Activated naive CD8-positive, alpha-beta T cell treated with anti-CD3 and anti-CD28 coated beads, Interleukin-2, amount 10 ng/mL, durations not matched to agents 7 days and 5 days (primary cell): ENCODE measurements around the gene SFT2D1. TPM values are rescaled to one million over a fixed set of nuclear protein-coding genes. Genes with fewer than 3 reads are reported as not detected.
A peak's percentile ranks its signal among the peaks of the same experiment; 100 is the strongest.

Experiments
- ATAC-seq: fragments of 150-1000 bp; cut with Tn5 transposase; one replicate; pipeline ENCODE4 v1.10.0; 2021; ENCODE audit warnings: low read depth, moderate library complexity
- POLR2A ChIA-PET: fragments of 350-600 bp; sonication (Branson Sonifier 250); formaldehyde crosslinking; loops from one replicate; lab custom pipeline; 2021; ENCODE audit warnings: antibody characterized with exemption; lab: Charles Lee
- DNase-seq: peaks from one replicate; pipeline ENCODE4 v3.0.0; 2021
- H3K27ac Mint-ChIP-seq: one replicate; pipeline ENCODE4 v1.8.0; 2022; ENCODE audit warnings: mild to moderate bottlenecking, mixed read lengths
- H3K27me3 Mint-ChIP-seq: one replicate; pipeline ENCODE4 v1.8.0; 2022; ENCODE audit warnings: mild to moderate bottlenecking, moderate library complexity, mixed read lengths
- H3K36me3 Mint-ChIP-seq: one replicate; pipeline ENCODE4 v1.8.0; 2021; ENCODE audit warnings: mild to moderate bottlenecking, mixed read lengths
- H3K4me1 Mint-ChIP-seq: one replicate; pipeline ENCODE4 v1.8.0; 2021; ENCODE audit warnings: mixed read lengths
- H3K4me3 Mint-ChIP-seq: one replicate; pipeline ENCODE4 v1.8.0; 2022; ENCODE audit warnings: mild to moderate bottlenecking, moderate library complexity, mixed read lengths
- H3K9me3 Mint-ChIP-seq: one replicate; pipeline ENCODE4 v1.8.0; 2021; ENCODE audit warnings: mixed read lengths
- total RNA-seq, 2 experiments: library from RNA; stranded (reverse); gene quantifications; one replicate each; pipeline ENCODE4 v1.2.3, GENCODE V29; 2021

Gene SFT2D1
- total RNA-seq, 2 experiments from 2014 or later, result 37.0 to 37.2 TPM

- Mint-ChIP-seq H3K36me3 (no peaks in the 10 kb centered on the region), H3K4me1 (no peaks in the 10 kb centered on the region), H3K4me3 (no peak overlapping the region), H3K27me3 (peaks cover 8% of the 10 kb centered on the region), H3K27ac (no peak overlapping the region), H3K9me3 (no peaks in the 10 kb centered on the region)
- ATAC-seq (no peak), DNase-seq (no peak)
- POLR2A ChIA-PET, result no interaction called here
These were observed 57.7 kb downstream of the SFT2D1 start for GRCh38 chr6:166284640-166285039.

GRCh38 chr6:166282394-166283032 lies 59.8 kb downstream of the SFT2D1 start:
- H3K9me3 Mint-ChIP-seq, result no peaks in the 10 kb centered on the region
- no peaks in the 10 kb centered on the region for H3K36me3 Mint-ChIP-seq
- ATAC-seq (no peak), DNase-seq (no peak)
- no peak overlapping the region for H3K4me3 Mint-ChIP-seq
- no peaks in the 10 kb centered on the region for H3K4me1 Mint-ChIP-seq
- H3K27ac Mint-ChIP-seq, result no peak overlapping the region
- peaks cover 8% of the 10 kb centered on the region for H3K27me3 Mint-ChIP-seq
- POLR2A ChIA-PET, result interaction anchor here (0.5 kb wide), 1 partner anchor 98 kb away, joined by 3 read pairs; no protein-coding TSS in a partner anchor

- POLR2A ChIA-PET, result no interaction called here
- Mint-ChIP-seq H3K4me1 (peaks cover under 1% of the 10 kb centered on the region), H3K36me3 (no peaks in the 10 kb centered on the region), H3K27me3 (peaks cover 6% of the 10 kb centered on the region), H3K27ac (no peak overlapping the region), H3K4me3 (no peak overlapping the region), H3K9me3 (no peaks in the 10 kb centered on the region)
- ATAC-seq, result no peak
- no peak for DNase-seq
These were observed 61.2 kb downstream of the SFT2D1 start for GRCh38 chr6:166281104-166281503.

GRCh38 chr6:166279393-166279679 lies 63.0 kb downstream of the SFT2D1 start:
- peaks cover 4% of the 10 kb centered on the region for H3K4me1 Mint-ChIP-seq
- no peak overlapping the region for H3K4me3 Mint-ChIP-seq
- H3K27me3 Mint-ChIP-seq, result peaks cover 3% of the 10 kb centered on the region
- no peaks in the 10 kb centered on the region for H3K9me3 Mint-ChIP-seq
- no peak overlapping the region for H3K27ac Mint-ChIP-seq
- H3K36me3 Mint-ChIP-seq, result no peaks in the 10 kb centered on the region
- DNase-seq (no peak), ATAC-seq (no peak)
- POLR2A ChIA-PET, result interaction anchor here (0.6 kb wide), 1 partner anchor 102 kb away, joined by 3 read pairs; no protein-coding TSS in a partner anchor

GRCh38 chr6:166278579-166279392 lies 63.6 kb downstream of the SFT2D1 start:
- Mint-ChIP-seq H3K27ac (no peak overlapping the region), H3K4me1 (peaks cover 4% of the 10 kb centered on the region), H3K27me3 (peaks cover 4% of the 10 kb centered on the region), H3K4me3 (no peak overlapping the region), H3K36me3 (no peaks in the 10 kb centered on the region), H3K9me3 (no peaks in the 10 kb centered on the region)
- ATAC-seq (no peak), DNase-seq (no peak)
- POLR2A ChIA-PET, result no interaction called here

- no peak overlapping the region for H3K4me3 Mint-ChIP-seq
- DNase-seq, result no peak
- H3K4me1 Mint-ChIP-seq, result peaks cover 4% of the 10 kb centered on the region
- H3K36me3 Mint-ChIP-seq, result no peaks in the 10 kb centered on the region
- H3K9me3 Mint-ChIP-seq, result no peaks in the 10 kb centered on the region
- H3K27me3 Mint-ChIP-seq, result peaks cover 7% of the 10 kb centered on the region
- POLR2A ChIA-PET, result no interaction called here
- no peak for ATAC-seq
- H3K27ac Mint-ChIP-seq, result no peak overlapping the region
These were observed 64.3 kb downstream of the SFT2D1 start for GRCh38 chr6:166277892-166278578.

GRCh38 chr6:166277018-166277417 lies 65.3 kb downstream of the SFT2D1 start:
- Mint-ChIP-seq H3K4me1 (peaks cover 4% of the 10 kb centered on the region), H3K9me3 (no peaks in the 10 kb centered on the region), H3K27ac (no peak overlapping the region), H3K4me3 (no peak overlapping the region), H3K36me3 (no peaks in the 10 kb centered on the region), H3K27me3 (peaks cover 7% of the 10 kb centered on the region)
- POLR2A ChIA-PET, result no interaction called here
- DNase-seq (no peak), ATAC-seq (no peak)

- Mint-ChIP-seq H3K4me1 (peaks cover 4% of the 10 kb centered on the region), H3K36me3 (no peaks in the 10 kb centered on the region), H3K27ac (peak overlapping the region; percentile 62), H3K27me3 (peaks cover 4% of the 10 kb centered on the region), H3K4me3 (no peak overlapping the region), H3K9me3 (no peaks in the 10 kb centered on the region)
- POLR2A ChIA-PET, result no interaction called here
- ATAC-seq (peak; percentile 92), DNase-seq (peak; percentile 93)
These were observed 66.6 kb downstream of the SFT2D1 start for GRCh38 chr6:166275714-166276166.

GRCh38 chr6:166274739-166275370 lies 67.5 kb downstream of the SFT2D1 start:
- Mint-ChIP-seq H3K4me3 (no peak overlapping the region), H3K27ac (no peak overlapping the region), H3K9me3 (no peaks in the 10 kb centered on the region), H3K36me3 (no peaks in the 10 kb centered on the region), H3K4me1 (peaks cover 4% of the 10 kb centered on the region), H3K27me3 (peaks cover 4% of the 10 kb centered on the region)
- POLR2A ChIA-PET, result no interaction called here
- ATAC-seq (no peak), DNase-seq (no peak)

GRCh38 chr6:166274163-166274562 lies 68.2 kb downstream of the SFT2D1 start:
- no peak for DNase-seq
- Mint-ChIP-seq H3K27me3 (peaks cover 4% of the 10 kb centered on the region), H3K9me3 (no peaks in the 10 kb centered on the region), H3K4me1 (peaks cover 4% of the 10 kb centered on the region), H3K27ac (no peak overlapping the region), H3K36me3 (no peaks in the 10 kb centered on the region), H3K4me3 (no peak overlapping the region)
- ATAC-seq, result no peak
- POLR2A ChIA-PET, result no interaction called here

GRCh38 chr6:166271376-166271765 lies 71.0 kb downstream of the SFT2D1 start:
- POLR2A ChIA-PET, result no interaction called here
- H3K36me3 Mint-ChIP-seq, result no peaks in the 10 kb centered on the region
- H3K4me3 Mint-ChIP-seq, result no peak overlapping the region
- ATAC-seq, result no peak
- no peak overlapping the region for H3K27ac Mint-ChIP-seq
- H3K27me3 Mint-ChIP-seq, result peaks cover 10% of the 10 kb centered on the region
- H3K4me1 Mint-ChIP-seq, result peaks cover 4% of the 10 kb centered on the region
- no peaks in the 10 kb centered on the region for H3K9me3 Mint-ChIP-seq
- no peak for DNase-seq

- no peak for DNase-seq
- Mint-ChIP-seq H3K27me3 (peaks cover 11% of the 10 kb centered on the region), H3K4me1 (peaks cover 2% of the 10 kb centered on the region), H3K36me3 (no peaks in the 10 kb centered on the region), H3K27ac (no peak overlapping the region), H3K4me3 (no peak overlapping the region), H3K9me3 (no peaks in the 10 kb centered on the region)
- ATAC-seq, result no peak
- POLR2A ChIA-PET, result no interaction called here
These were observed 71.5 kb downstream of the SFT2D1 start for GRCh38 chr6:166270706-166271375.
